T1000 (cell line): Measurements from ENCODE around the gene ATF6B.
"Not testable (repeated sequence)": the region's sequence is repeated elsewhere in the genome, so short reads cannot be mapped to it uniquely, and the experiment has no call there.

ENCODE experiments used
- DNase-seq: peaks from one replicate; lab custom pipeline; 2025; ENCODE audit warnings: mixed read lengths; lab: John Stamatoyannopoulos, UW

ATF6B gene

GRCh38 chr6:32107406-32107805, 20.6 kb downstream of the ATF6B start:
- peak; percentile 34 for DNase-seq

- no peak for DNase-seq
Measured at GRCh38 chr6:32105433-32105832, 22.6 kb downstream of the ATF6B start.

- DNase-seq = no peak
Measured at GRCh38 chr6:32102255-32102654, 25.8 kb downstream of the ATF6B start.

- not testable (repeated sequence) for DNase-seq
Measured at GRCh38 chr6:32100251-32100650, 27.8 kb downstream of the ATF6B start.

- no peak for DNase-seq
Measured at GRCh38 chr6:32097364-32097763, 30.7 kb downstream of the ATF6B start.

GRCh38 chr6:32096394-32097258, 31.4 kb downstream of the ATF6B start:
- DNase-seq = no peak

GRCh38 chr6:32096087-32096393, 32.0 kb downstream of the ATF6B start:
- DNase-seq = no peak

GRCh38 chr6:32095338-32096086, 32.5 kb downstream of the ATF6B start:
- DNase-seq = no peak

GRCh38 chr6:32092760-32093497, 35.1 kb downstream of the ATF6B start:
- DNase-seq = no peak

- DNase-seq = no peak
Measured at GRCh38 chr6:32089082-32089828, 38.8 kb downstream of the ATF6B start.

GRCh38 chr6:32088487-32089049, 39.5 kb downstream of the ATF6B start:
- no peak for DNase-seq

- no peak for DNase-seq
Measured at GRCh38 chr6:32087574-32088486, 40.2 kb downstream of the ATF6B start.

- DNase-seq = peak; percentile 51
Measured at GRCh38 chr6:32086661-32087573, 41.1 kb downstream of the ATF6B start.

- DNase-seq = no peak
Measured at GRCh38 chr6:32085759-32086459, 42.1 kb downstream of the ATF6B start.

GRCh38 chr6:32084780-32085179, 43.3 kb downstream of the ATF6B start:
- DNase-seq = no peak

- DNase-seq = no peak
Measured at GRCh38 chr6:32083812-32084768, 44.0 kb downstream of the ATF6B start.

- peak; percentile 74 for DNase-seq
Measured at GRCh38 chr6:32082935-32083334, 45.1 kb downstream of the ATF6B start.

GRCh38 chr6:32082478-32082877, 45.6 kb downstream of the ATF6B start:
- no peak for DNase-seq
